ENCODE measurements around the gene KRT16.

GRCh38 chr17:41649923-41650519 is 37.5 kb upstream of the KRT16 start:
- TF ChIP-seq CTCF (optimal IDR thresholded peaks at IDR 0.05 in 1 of 3, IDR thresholded peaks at IDR 0.05 in 1 of 3, conservative IDR thresholded peaks at IDR 0.05 in 1 of 3; ENCODE audit: extremely low read depth in 1 of 3, insufficient read depth in 2 of 3, low read length in 3 of 3) = no peak
- no peak for TF ChIP-seq EZH2 (IDR thresholded peaks at IDR 0.05; ENCODE audit: low read length)
